Measurements from ENCODE around the gene CFAP141. TPM values are rescaled to one million over a fixed set of nuclear protein-coding genes. Genes with fewer than 3 reads are reported as not detected.
"Not testable (repeated sequence)": the region's sequence is repeated elsewhere in the genome, so short reads cannot be mapped to it uniquely, and the experiment has no call there.

The CFAP141 gene
- not detected in 2 replicates for total RNA-seq

DNA sequence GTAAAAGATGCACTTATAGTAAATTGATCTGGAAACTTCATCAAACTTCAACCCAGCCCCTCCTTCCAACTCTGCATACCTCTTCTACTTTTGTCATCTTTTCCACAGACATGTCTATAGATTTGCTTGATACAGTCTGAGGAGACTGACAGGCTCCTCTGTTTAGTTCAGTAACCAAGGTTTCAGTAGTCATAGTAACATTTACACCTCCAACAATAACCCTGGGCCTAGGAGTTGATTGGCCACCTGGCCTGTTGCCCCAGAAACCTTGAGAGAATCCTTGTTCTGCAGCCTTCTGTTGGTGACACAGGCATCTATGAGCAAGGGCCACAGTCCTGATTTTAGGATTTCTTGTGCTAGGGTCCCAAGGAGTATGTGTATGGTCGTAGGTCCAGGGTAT is at the start of gene CFAP141:
Gene CFAP141, minus strand, starts transcription at position 138 of the 400 bp plus-strand sequence. Its CDS starts 26 bp downstream, at position 112.
- DNase-seq (ENCODE audit: low read depth, low spot score), result no peak

- DNase-seq (ENCODE audit: low read depth, low spot score), result no peak
Measured at GRCh38 chr1:154253671-154254070, 47.5 kb upstream of the CFAP141 start.

DNA sequence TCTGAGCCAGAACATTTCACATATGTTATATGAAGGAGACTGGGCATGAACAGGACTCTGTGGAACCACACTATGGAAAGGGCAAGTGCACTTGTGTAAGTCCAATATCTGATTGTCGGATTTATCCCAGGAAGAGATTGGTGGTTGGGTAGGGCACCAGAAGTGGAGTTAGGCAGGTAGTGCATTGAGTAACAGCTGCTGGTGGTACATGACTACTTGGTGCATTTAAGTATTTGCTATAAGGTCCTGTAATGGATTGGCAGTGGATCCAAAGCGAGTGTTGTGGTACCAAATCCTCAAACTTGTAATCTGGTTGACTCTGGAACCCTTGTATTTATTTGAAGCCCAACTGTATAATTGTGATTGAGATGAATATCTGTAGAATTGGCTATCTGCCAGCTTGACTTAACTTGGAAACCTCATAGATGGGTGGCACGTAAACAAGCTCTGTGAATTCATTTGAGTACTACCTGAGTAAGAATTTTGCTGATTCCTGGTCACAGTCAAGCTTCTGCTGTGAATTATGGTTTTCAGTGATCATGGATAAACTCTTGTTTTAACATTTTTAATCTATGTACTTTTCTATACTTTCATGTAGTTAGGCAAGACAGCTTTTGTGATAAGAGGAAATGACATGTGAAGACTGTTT is 35.7 kb upstream of the CFAP141 start:
- DNase-seq (ENCODE audit: low read depth, low spot score), result no peak

GRCh38 chr1:154240294-154240833 is 34.2 kb upstream of the CFAP141 start:
- DNase-seq (ENCODE audit: low read depth, low spot score), result no peak

DNA sequence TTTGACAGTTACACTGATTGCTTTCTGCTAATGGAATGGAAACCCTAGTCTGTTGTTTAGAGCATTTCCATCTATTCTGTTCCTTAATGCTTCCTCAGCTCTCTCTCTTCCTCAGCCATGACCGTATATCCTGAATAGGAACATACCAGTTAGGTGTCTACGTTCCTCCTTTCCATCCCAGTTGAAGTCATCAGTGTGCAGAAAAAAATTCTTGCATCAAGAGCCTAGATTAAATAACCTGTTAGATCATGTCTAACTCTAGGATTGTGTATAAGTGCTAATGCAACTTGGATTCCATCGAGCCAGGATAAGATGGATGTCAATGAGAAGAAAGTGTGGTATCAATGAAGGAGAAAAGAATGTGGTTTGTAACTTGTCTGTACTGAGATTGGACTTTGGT is 33.4 kb upstream of the CFAP141 start:
- no peak for DNase-seq (ENCODE audit: low read depth, low spot score)

- DNase-seq (ENCODE audit: low read depth, low spot score), result no peak
Measured at GRCh38 chr1:154237880-154238506, 31.9 kb upstream of the CFAP141 start.

DNA sequence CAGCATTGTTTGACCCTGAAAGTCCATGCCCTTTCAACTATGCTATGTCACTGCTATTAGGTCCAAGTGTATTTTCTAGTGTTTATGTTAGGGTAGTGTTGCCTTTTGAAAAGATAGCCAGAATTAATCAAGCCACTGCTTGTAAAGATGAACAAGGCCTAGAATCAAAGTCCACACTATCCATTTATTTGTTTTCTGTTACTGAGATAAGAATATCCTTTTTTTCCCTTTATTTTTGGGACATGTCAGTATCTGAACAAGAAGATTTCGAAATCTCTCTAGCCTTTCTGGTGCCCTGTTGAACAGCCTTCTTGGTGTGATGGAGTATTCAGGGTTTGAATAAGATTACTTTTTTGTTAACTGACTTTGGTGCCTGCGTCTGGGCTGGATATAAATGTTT is 31.3 kb upstream of the CFAP141 start:
- no peak for DNase-seq (ENCODE audit: low read depth, low spot score)

DNA sequence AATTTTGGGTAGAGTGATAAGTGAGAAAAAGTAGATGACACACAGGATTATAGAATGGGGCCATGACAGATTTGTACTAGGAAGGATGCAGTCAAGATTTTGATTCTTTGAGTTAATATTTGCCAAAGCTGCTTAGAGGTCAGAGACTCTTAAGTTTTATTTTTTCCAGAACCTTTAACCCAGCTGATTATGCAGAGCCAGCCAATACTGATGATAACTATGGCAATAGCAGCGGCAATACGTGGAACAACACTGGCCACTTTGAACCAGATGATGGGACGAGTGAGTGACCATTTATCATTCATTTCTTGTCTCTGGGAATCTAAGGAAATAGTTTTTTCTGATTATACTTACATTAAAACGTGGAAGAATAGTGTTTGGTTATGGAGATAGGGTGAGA is 30.7 kb upstream of the CFAP141 start:
- no peak for DNase-seq (ENCODE audit: low read depth, low spot score)

DNA sequence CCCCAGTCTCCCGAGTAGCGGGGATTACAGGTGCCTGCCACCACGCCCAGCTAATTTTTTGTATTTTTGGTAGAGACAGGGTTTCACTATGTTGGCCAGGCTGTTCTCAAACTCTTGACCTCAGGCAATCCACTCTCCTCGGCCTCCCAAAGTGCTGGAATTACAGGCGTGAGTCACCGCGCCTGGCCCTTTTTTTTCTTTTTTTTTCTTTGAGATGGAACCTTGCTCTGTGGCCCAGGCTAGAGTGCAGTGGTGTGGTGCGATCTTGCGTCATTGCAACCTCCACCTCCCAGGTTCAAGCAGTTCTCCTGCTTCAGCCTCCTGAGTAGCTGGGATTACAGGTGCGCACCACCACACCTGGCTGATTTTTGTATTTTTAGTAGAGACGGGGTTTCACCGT is 27.0 kb upstream of the CFAP141 start:
- not testable (repeated sequence) for DNase-seq (ENCODE audit: low read depth, low spot score)

- DNase-seq (ENCODE audit: low read depth, low spot score), result not testable (repeated sequence)
Measured at GRCh38 chr1:154231112-154231511, 25.0 kb upstream of the CFAP141 start.

GRCh38 chr1:154225370-154225769 is 19.2 kb upstream of the CFAP141 start:
- DNase-seq (ENCODE audit: low read depth, low spot score), result no peak

DNA sequence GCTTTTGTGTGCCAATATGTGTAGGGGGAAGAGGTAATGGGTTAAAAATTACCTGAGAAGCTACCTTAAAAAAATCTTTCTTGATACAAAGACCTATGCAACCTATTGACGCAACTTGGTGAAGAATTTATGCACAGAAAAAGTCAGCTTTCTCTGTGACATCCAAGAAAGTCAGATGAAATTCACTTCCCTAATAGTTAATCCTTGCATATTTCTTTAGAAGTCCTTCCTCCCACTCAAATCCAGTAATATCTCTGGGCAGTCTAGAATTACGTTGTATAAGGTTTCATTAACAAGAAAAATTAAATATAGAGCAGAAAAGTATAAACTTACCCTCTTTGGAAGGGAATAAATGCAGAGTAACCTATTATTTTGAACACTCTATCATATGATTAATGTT is 17.5 kb upstream of the CFAP141 start:
- DNase-seq (ENCODE audit: low read depth, low spot score), result no peak

DNA sequence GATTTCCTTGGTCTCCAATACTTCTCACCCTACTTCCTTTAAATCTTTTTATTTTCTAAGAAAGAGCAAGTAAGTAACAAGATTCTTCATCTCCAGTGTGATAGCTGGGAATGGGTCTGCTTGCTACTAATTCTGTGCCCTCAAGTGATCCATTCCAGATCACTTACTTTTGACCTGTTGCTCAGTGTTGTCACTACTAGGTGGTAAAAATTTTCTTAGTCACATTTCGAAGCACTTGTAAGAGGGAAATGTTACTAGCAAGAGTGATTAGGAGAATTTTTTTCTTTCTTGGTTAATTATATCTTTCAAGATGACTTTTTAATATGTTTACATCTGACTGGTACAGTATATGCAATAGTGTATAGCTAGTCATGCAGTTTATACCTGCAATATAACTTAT is 16.8 kb upstream of the CFAP141 start:
- DNase-seq (ENCODE audit: low read depth, low spot score), result no peak

- no peak for DNase-seq (ENCODE audit: low read depth, low spot score)
Measured at GRCh38 chr1:154222518-154222917, 16.4 kb upstream of the CFAP141 start.

GRCh38 chr1:154221278-154222001 is 15.3 kb upstream of the CFAP141 start:
- DNase-seq (ENCODE audit: low read depth, low spot score), result no peak

DNA sequence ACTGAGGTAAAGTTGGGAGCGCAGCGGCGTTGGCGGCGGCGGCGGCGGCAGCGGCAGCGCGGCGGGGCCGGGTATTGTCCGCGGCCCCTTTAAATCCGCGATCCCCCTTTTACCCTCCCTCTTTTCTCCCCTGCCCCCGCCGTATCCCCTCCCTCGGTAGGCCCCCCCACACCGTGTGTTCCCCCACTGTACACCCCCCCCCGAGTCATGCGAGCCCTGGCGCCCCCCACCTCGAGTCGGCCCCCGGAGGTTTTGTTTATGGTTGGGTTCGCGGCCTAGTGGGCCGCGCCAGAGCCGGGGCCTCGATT is 14.8 kb upstream of the CFAP141 start:
- DNase-seq (ENCODE audit: low read depth, low spot score), result no peak

DNA sequence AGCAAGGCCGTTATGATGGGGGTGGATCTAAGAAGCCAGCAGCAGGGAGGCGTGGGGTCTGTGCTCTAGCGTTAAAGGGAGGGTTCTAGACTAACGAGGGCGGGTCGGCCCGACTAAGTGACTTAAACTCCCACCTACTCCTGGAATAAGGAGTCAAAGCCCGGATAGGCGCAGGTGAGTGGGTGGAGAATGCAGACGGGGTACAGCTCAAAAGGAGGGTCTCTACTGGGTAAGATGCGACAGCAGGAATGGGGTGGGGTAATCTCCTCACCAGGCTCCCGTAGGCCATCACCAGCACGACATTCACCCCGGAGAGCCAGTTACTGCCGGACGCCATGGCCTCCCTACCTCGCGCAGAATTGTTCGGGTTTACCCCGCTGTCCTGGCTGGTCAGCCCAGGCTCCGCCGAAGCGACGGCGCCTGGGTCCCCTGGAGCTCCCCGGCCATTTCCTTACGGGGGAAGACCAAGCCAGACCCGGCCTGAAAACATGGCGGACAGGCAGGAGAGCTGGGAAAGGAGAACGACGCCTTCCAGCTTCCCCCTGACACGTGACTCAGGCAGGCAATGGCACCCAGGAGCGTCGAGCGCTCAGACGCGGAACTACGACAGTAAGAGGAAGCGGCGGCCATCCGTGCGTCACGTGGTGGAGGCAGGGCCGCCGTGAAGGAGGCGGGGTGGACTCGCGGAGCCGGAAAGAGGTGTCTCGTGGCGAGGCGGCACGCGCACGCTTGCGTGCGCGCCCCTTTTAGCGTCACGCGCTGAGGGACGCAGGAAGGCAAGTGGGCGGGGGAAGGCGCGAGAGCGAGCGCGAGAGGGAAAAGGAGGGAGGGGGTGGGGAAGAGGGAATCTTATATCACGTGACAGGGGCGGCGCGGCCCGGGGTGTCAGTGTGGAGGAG is 14.2 kb upstream of the CFAP141 start, which contains the start of gene UBAP2L:
Gene UBAP2L, plus strand, starts transcription at position 885 of the 899 bp plus-strand sequence. CDS start 4,169 bp downstream, outside the sequence.
- DNase-seq (ENCODE audit: low read depth, low spot score), result peak; percentile 97

DNA sequence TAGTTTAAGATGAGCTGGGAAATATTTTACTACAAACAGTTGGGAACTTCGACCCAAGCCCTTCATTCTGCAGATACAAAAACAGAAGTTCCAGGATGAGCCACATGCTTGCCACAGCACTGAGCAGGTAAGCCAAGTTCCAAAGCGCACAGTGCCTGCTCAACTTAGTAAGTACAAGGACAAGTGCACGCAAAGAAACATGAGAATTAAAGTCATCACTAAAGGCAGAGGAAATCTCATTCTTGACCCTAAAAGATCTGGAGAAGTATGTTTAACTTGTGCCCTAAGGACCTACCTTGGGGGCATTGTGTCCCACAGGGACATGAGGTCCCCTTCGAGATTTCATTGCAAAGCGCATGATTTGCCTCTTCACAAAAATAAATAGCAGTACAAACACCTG is 13.4 kb upstream of the CFAP141 start:
- DNase-seq (ENCODE audit: low read depth, low spot score), result no peak

DNA sequence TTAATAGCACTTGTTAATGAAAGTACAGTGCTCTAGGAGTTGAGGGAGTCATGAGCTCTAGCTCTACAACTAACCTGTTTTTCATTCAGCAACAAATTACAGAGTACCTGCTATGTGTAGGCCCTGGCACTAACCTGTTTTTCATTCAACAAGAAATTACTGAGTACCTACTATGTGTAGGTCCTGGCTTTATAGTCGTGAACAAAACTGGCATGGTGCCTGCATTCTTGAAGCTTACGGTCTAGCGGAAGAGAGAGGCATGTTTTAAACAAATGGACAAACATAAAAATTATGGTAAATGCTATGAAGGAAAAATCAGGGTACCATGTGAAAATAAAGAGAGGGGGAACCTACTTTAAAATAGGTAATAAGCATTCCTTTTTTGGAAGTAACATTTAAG is 12.4 kb upstream of the CFAP141 start:
- DNase-seq (ENCODE audit: low read depth, low spot score), result no peak

- DNase-seq (ENCODE audit: low read depth, low spot score), result no peak
Measured at GRCh38 chr1:154213274-154213673, 7.1 kb upstream of the CFAP141 start.

- no peak for DNase-seq (ENCODE audit: low read depth, low spot score)
Measured at GRCh38 chr1:154212083-154212482, 6.0 kb upstream of the CFAP141 start.
